ENCODE results near the gene TSPAN14. TPM values are rescaled to one million over a fixed set of nuclear protein-coding genes. Genes with fewer than 3 reads are reported as not detected.

The TSPAN14 gene
- total and polyA plus RNA-seq, 2 experiments from 2014 or later = 17.9 to 40.7 TPM

GRCh38 chr10:80530816-80531215 is 76.7 kb downstream of the TSPAN14 start (continued):
- no peak for TF ChIP-seq REST (IDR thresholded peaks at IDR 0.05; ENCODE audit: unreplicated experiment)

GRCh38 chr10:80532571-80532970 is 78.5 kb downstream of the TSPAN14 start:
- H3K4me3 ChIP-seq = no peak overlapping the region
- 0 out of 2 replicates have a peak, but pooled peaks cover 3% of the 10 kb centered on the region for H3K27me3 ChIP-seq (ENCODE audit: insufficient read depth)
- Mint-ChIP-seq H3K4me1 (peaks cover 14% of the 10 kb centered on the region), H3K27ac (no peak overlapping the region), H3K4me3 (no peak overlapping the region), H3K9me3 (peaks cover 27% of the 10 kb centered on the region), H3K36me3 (ENCODE audit: low read depth) (peaks cover 22% of the 10 kb centered on the region), H3K27me3 (ENCODE audit: insufficient read depth, low read depth, poor library complexity) (peaks cover 5% of the 10 kb centered on the region)
- H3K79me2 ChIP-seq (replicated peaks; ENCODE audit: insufficient read depth) = no peaks in the 10 kb centered on the region
- H2AFZ ChIP-seq = no peak overlapping the region
- ATAC-seq = no peak
- no peaks in the 10 kb centered on the region for H3K36me3 ChIP-seq (ENCODE audit: insufficient read depth)
- no peaks in the 10 kb centered on the region for H3F3A ChIP-seq (replicated peaks; ENCODE audit: low read depth)
- H3K9me2 ChIP-seq (ENCODE audit: insufficient read depth) = peaks cover 3% of the 10 kb centered on the region; the same call in 1 of the 2 replicates
- no peak overlapping the region for H3K27ac ChIP-seq (ENCODE audit: low read depth)
- DNase-seq (ENCODE audit: low spot score) = no peak
- peaks cover 12% of the 10 kb centered on the region for H3K4me1 ChIP-seq (ENCODE audit: insufficient read depth)
- no peak overlapping the region for H3K4me2 ChIP-seq
- no peaks in the 10 kb centered on the region for H4K20me1 ChIP-seq (replicated peaks; ENCODE audit: insufficient read depth)
- TF ChIP-seq POLR2AphosphoS5 (IDR thresholded peaks at IDR 0.05; ENCODE audit: low read depth) (no peak), EZH2 (IDR thresholded peaks at IDR 0.05; ENCODE audit: low read depth, unreplicated experiment) (no peak), REST (IDR thresholded peaks at IDR 0.05; ENCODE audit: unreplicated experiment) (no peak), CTCF (conservative IDR thresholded peaks at IDR 0.05; ENCODE audit: low read depth in 2 of 2) (no peak), STAT1 (IDR thresholded peaks at IDR 0.05; ENCODE audit: unreplicated experiment) (no peak), CREB1 (CRISPR knock-in tag; IDR thresholded peaks at IDR 0.05; ENCODE audit: low read depth) (no peak), ZNF331 (CRISPR knock-in tag; IDR thresholded peaks at IDR 0.05; ENCODE audit: low read depth) (no peak), JUNB (IDR thresholded peaks at IDR 0.05; ENCODE audit: unreplicated experiment) (no peak), NANOG (IDR thresholded peaks at IDR 0.05; ENCODE audit: borderline replicate concordance) (no peak), ETS1 (IDR thresholded peaks at IDR 0.05) (no peak), ZNF114 (CRISPR knock-in tag; IDR thresholded peaks at IDR 0.05) (no peak)

Measured in GM23338 (cell line).